Neural crest cell (in vitro differentiated cells): ENCODE results near the gene PPP1R26. TPM values are rescaled to one million over a fixed set of nuclear protein-coding genes. Genes with fewer than 3 reads are reported as not detected.

Experiments used
- DNase-seq: peaks from one replicate; pipeline ENCODE4 v3.0.0; 2021; ENCODE audit warnings: low read depth, mixed read lengths, low spot score
- H3K27ac Mint-ChIP-seq: one replicate; pipeline ENCODE4 v1.8.0; 2021; ENCODE audit warnings: mild to moderate bottlenecking, mixed read lengths; ENCODE audit not compliant: unreplicated experiment
- H3K27me3 Mint-ChIP-seq: 2 replicates; pipeline ENCODE4 v1.8.0; 2021; ENCODE audit warnings: low read depth, mild to moderate bottlenecking, mixed read lengths
- H3K36me3 Mint-ChIP-seq: 2 replicates; pipeline ENCODE4 v1.8.0; 2021; ENCODE audit warnings: low read depth, mild to moderate bottlenecking, mixed read lengths
- H3K4me1 Mint-ChIP-seq: 2 replicates; pipeline ENCODE4 v1.8.0; 2021; ENCODE audit warnings: mixed read lengths
- H3K4me3 Mint-ChIP-seq: one replicate; pipeline ENCODE4 v1.8.0; 2021; ENCODE audit warnings: mild to moderate bottlenecking, mixed read lengths
- H3K9me3 Mint-ChIP-seq: 2 replicates; pipeline ENCODE4 v1.8.0; 2021; ENCODE audit warnings: mixed read lengths
- CTCF ChIP-seq: fragments of 200-600 bp; sonication (generic); conservative IDR thresholded peaks from 2 replicates; pipeline ENCODE4 v1.5.0; 2021; ENCODE audit warnings: antibody characterized with exemption, mild to moderate bottlenecking
- total RNA-seq: library from RNA; stranded (reverse); gene quantifications from 2 replicates; pipeline ENCODE4 v1.2.1, GENCODE V29; 2021

Gene PPP1R26
- total RNA-seq, 1 donor from 2014 or later = 27.5 TPM

GRCh38 chr9:135500525-135501260, 21.1 kb downstream of the PPP1R26 start, which contains the start of gene MRPS2:
Gene MRPS2, plus strand, starts transcription at chr9:135500682. Its CDS starts 29 bp downstream, at chr9:135500711.
- Mint-ChIP-seq H3K36me3 (peaks cover 4% of the 10 kb centered on the region), H3K27ac (peak within 1 kb of the TSS; percentile 97), H3K4me1 (peaks cover 18% of the 10 kb centered on the region), H3K4me3 (peak within 1 kb of the TSS; percentile 90), H3K9me3 (no peaks in the 10 kb centered on the region), H3K27me3 (no peaks in the 10 kb centered on the region)
- DNase-seq = peak; percentile 94
- TF ChIP-seq CTCF = peak; percentile 82

DNA sequence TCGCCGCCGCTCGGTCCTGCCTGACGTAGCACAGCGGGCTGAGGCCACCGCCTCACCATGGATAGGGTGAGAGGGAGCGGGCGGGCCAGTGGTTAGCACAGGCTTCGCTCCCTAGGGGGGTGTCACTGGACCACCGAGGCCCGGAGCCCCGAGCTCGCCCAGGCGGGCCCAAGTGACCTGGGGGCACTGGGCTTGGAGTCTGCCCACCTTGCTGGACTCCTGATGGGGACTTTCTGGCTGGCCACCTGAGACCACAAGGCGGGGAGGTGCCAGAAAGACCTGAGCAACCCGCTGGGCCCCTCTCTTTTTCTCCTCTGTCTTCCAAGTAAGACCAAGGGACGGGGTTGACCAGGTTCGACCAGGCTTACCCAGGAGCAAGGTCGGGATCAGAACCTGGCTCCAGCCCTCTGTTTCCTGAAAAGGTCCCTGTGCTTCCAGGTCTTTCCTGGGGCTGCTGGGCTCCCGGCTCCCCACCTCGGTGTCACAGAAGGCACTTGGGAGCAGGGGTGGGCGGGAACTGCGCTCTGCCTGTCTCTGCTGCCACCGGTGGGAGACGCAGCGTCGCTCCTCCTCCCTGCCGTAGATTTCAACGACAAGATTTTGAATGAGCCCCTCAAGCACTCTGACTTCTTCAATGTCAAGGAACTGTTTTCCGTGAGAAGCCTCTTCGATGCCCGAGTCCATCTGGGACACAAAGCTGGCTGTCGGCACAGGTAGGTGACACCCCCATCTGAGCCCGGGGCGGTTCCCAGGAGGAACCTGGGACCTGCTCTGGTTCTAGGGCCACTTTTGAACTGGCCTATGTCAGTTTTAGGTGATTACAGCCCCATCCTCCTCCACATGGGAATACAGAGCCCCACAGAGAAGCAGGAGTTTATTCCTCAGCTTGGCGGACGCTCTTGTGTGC, 21.9 kb downstream of the PPP1R26 start:
- H3K9me3 Mint-ChIP-seq = no peaks in the 10 kb centered on the region
- DNase-seq = no peak
- no peak for TF ChIP-seq CTCF
- H3K27ac Mint-ChIP-seq = peak overlapping the region; percentile 57
- peak overlapping the region; percentile 90 for H3K4me3 Mint-ChIP-seq
- H3K4me1 Mint-ChIP-seq = peaks cover 18% of the 10 kb centered on the region
- no peaks in the 10 kb centered on the region for H3K27me3 Mint-ChIP-seq
- H3K36me3 Mint-ChIP-seq = peaks cover 4% of the 10 kb centered on the region

- Mint-ChIP-seq H3K4me3 (peak overlapping the region; percentile 86), H3K27ac (peak overlapping the region; percentile 57), H3K4me1 (peaks cover 18% of the 10 kb centered on the region), H3K27me3 (no peaks in the 10 kb centered on the region), H3K36me3 (peaks cover 4% of the 10 kb centered on the region), H3K9me3 (no peaks in the 10 kb centered on the region)
- no peak for DNase-seq
- TF ChIP-seq CTCF = no peak
Observed at GRCh38 chr9:135502168-135502872, 22.7 kb downstream of the PPP1R26 start.

- Mint-ChIP-seq H3K36me3 (peaks cover 4% of the 10 kb centered on the region), H3K4me3 (peak overlapping the region; percentile 57), H3K27me3 (no peaks in the 10 kb centered on the region), H3K4me1 (peaks cover 18% of the 10 kb centered on the region), H3K27ac (no peak overlapping the region), H3K9me3 (no peaks in the 10 kb centered on the region)
- no peak for DNase-seq
- TF ChIP-seq CTCF = no peak
Observed at GRCh38 chr9:135502873-135503321, 23.3 kb downstream of the PPP1R26 start.
